ENCODE data around the gene JPH4. TPM values are rescaled to one million over a fixed set of nuclear protein-coding genes. Genes with fewer than 3 reads are reported as not detected.

Gene JPH4
- total and polyA plus RNA-seq, 2 donors (not counting 1 experiment from before 2014, with no cell fraction given), result not detected

GRCh38 chr14:23548351-23549318, 30.0 kb downstream of the JPH4 start:
- Histone ChIP-seq H3K9ac (ENCODE audit: low read length) (no peak overlapping the region), H3K27me3 (replicated peaks in 1 of 4; ENCODE audit: control extremely low read depth in 1 of 4, control insufficient read depth in 3 of 4, insufficient read depth in 4 of 4, low read length in 3 of 4) (peaks cover 0 to 16% (median 7%) of the 10 kb centered on the region in 4 experiments), H3K9me3 (ENCODE audit: control extremely low read depth in 1 of 3, control insufficient read depth in 2 of 3, insufficient read depth in 1 of 3, low read length in 2 of 3) (no peaks in the 10 kb centered on the region), H3K79me2 (ENCODE audit: control insufficient read depth, insufficient read depth, low read length) (peaks cover 6% of the 10 kb centered on the region), H3K4me3 (ENCODE audit: control extremely low read depth in 1 of 5, extremely low read depth in 1 of 5, insufficient read depth in 1 of 5, low read depth in 2 of 5, low read length in 4 of 5) (no peak overlapping the region), H2AFZ (ENCODE audit: insufficient read depth, low read depth, low read length, poor library complexity, severe bottlenecking) (no peak overlapping the region), H3K36me3 (replicated peaks in 1 of 2; ENCODE audit: control extremely low read depth in 1 of 2, control insufficient read depth in 1 of 2, extremely low read depth in 1 of 2, insufficient read depth in 2 of 2, low read length in 1 of 2) (no peaks in the 10 kb centered on the region), H3K27ac (ENCODE audit: low read length in 2 of 2) (no peak overlapping the region), H3K4me2 (replicated peaks; ENCODE audit: low read depth, low read length, poor library complexity, severe bottlenecking) (no peak overlapping the region), H4K20me1 (ENCODE audit: control insufficient read depth, insufficient read depth, low read length, poor library complexity, severe bottlenecking) (no peaks in the 10 kb centered on the region), H3K4me1 (ENCODE audit: control insufficient read depth in 2 of 2, insufficient read depth in 2 of 2, low read length in 2 of 2) (peaks cover 12 to 15% of the 10 kb centered on the region in 2 donors)
- DNase-seq (no peak), ATAC-seq (ENCODE audit: low read depth) (no peak)
- POLR2A ChIA-PET, result no interaction called here
- H3K4me1 Mint-ChIP-seq, result peaks cover 10% of the 10 kb centered on the region
- no peak for TF ChIP-seq CTCF (IDR thresholded peaks at IDR 0.05)
- no peak for TF ChIP-seq EZH2 (IDR thresholded peaks at IDR 0.05; ENCODE audit: borderline replicate concordance, insufficient read depth, low read depth, low read length, poor library complexity, severe bottlenecking)
- 88% methylated on average over 17 of the region's 18 CpGs for WGBS (ENCODE audit: insufficient coverage)
- CTCF ChIA-PET, result interaction anchor here (0.9 to 1.3 kb wide), 3 partner anchors 8 to 10 kb away, joined by 3 to 6 read pairs (median 3); no protein-coding TSS in a partner anchor
- H3K27ac Mint-ChIP-seq, result no peak overlapping the region
- no peak overlapping the region for H3K4me3 Mint-ChIP-seq
- H3K9me3 Mint-ChIP-seq (ENCODE audit: insufficient read depth), result no peaks in the 10 kb centered on the region
- no peaks in the 10 kb centered on the region for H3K27me3 Mint-ChIP-seq
- intact Hi-C loops (cut with micrococcal nuclease), result no loop called here

- H3K27me3 Mint-ChIP-seq, result no peaks in the 10 kb centered on the region
- no peaks in the 10 kb centered on the region for H3K9me3 ChIP-seq (ENCODE audit: control extremely low read depth in 1 of 3, control insufficient read depth in 2 of 3, insufficient read depth in 1 of 3, low read length in 2 of 3)
- no peak for TF ChIP-seq EZH2 (IDR thresholded peaks at IDR 0.05; ENCODE audit: borderline replicate concordance, insufficient read depth, low read depth, low read length, poor library complexity, severe bottlenecking)
- TF ChIP-seq CTCF (IDR thresholded peaks at IDR 0.05), result no peak
- no peak overlapping the region for H2AFZ ChIP-seq (ENCODE audit: insufficient read depth, low read depth, low read length, poor library complexity, severe bottlenecking)
- ATAC-seq (ENCODE audit: low read depth) (no peak), DNase-seq (no peak)
- no peak overlapping the region for H3K4me3 ChIP-seq (ENCODE audit: control extremely low read depth in 1 of 5, extremely low read depth in 1 of 5, insufficient read depth in 1 of 5, low read depth in 2 of 5, low read length in 4 of 5)
- no peak overlapping the region for H3K4me2 ChIP-seq (replicated peaks; ENCODE audit: low read depth, low read length, poor library complexity, severe bottlenecking)
- H3K9ac ChIP-seq (ENCODE audit: low read length), result no peak overlapping the region
- peaks cover 6% of the 10 kb centered on the region for H3K79me2 ChIP-seq (ENCODE audit: control insufficient read depth, insufficient read depth, low read length)
- H3K27me3 ChIP-seq (replicated peaks in 1 of 4; ENCODE audit: control extremely low read depth in 1 of 4, control insufficient read depth in 3 of 4, insufficient read depth in 4 of 4, low read length in 3 of 4), result peaks cover 0 to 16% (median 7%) of the 10 kb centered on the region in 4 experiments
- H3K9me3 Mint-ChIP-seq (ENCODE audit: insufficient read depth), result no peaks in the 10 kb centered on the region
- H3K27ac Mint-ChIP-seq, result no peak overlapping the region
- 94% methylated on average over 1 of the region's 2 CpGs for WGBS (ENCODE audit: insufficient coverage)
- intact Hi-C loops (cut with micrococcal nuclease), result no loop called here
- peaks cover 12 to 15% of the 10 kb centered on the region in 2 donors for H3K4me1 ChIP-seq (ENCODE audit: control insufficient read depth in 2 of 2, insufficient read depth in 2 of 2, low read length in 2 of 2)
- ChIA-PET CTCF (no interaction called here), POLR2A (no interaction called here)
- no peak overlapping the region for H3K4me3 Mint-ChIP-seq
- H3K36me3 ChIP-seq (replicated peaks in 1 of 2; ENCODE audit: control extremely low read depth in 1 of 2, control insufficient read depth in 1 of 2, extremely low read depth in 1 of 2, insufficient read depth in 2 of 2, low read length in 1 of 2), result no peaks in the 10 kb centered on the region
- peaks cover 10% of the 10 kb centered on the region for H3K4me1 Mint-ChIP-seq
- no peaks in the 10 kb centered on the region for H4K20me1 ChIP-seq (ENCODE audit: control insufficient read depth, insufficient read depth, low read length, poor library complexity, severe bottlenecking)
- no peak overlapping the region for H3K27ac ChIP-seq (ENCODE audit: low read length in 2 of 2)
These were observed 30.7 kb downstream of the JPH4 start for GRCh38 chr14:23547924-23548323.
